Right hindlimb (tissue), 1 donor: ENCODE data around the gene PRRG3.

Source experiments
- DNase-seq: peaks from one replicate; pipeline ENCODE4 v3.0.0-alpha.2; 2018

PRRG3 gene

GRCh38 chrX:151746502-151746901 is 51.2 kb downstream of the PRRG3 start:
- no peak for DNase-seq

GRCh38 chrX:151750511-151750910 is 55.3 kb downstream of the PRRG3 start:
- no peak for DNase-seq

- no peak for DNase-seq
These were observed 57.6 kb downstream of the PRRG3 start for GRCh38 chrX:151752847-151753246.

- peak; percentile 73 for DNase-seq
These were observed 58.2 kb downstream of the PRRG3 start for GRCh38 chrX:151753313-151754046.

GRCh38 chrX:151754047-151754429 is 58.8 kb downstream of the PRRG3 start:
- DNase-seq: peak; percentile 23

GRCh38 chrX:151754641-151755215 is 59.5 kb downstream of the PRRG3 start:
- peak; percentile 51 for DNase-seq
